Endometrial microvascular endothelial cells (primary cell): ENCODE data around the gene KIF9. TPM values are rescaled to one million over a fixed set of nuclear protein-coding genes. Genes with fewer than 3 reads are reported as not detected.
"Not testable (repeated sequence)": the region's sequence is repeated elsewhere in the genome, so short reads cannot be mapped to it uniquely, and the experiment has no call there.

Experiments used
- in situ Hi-C: cut with HindIII; loops from 2 replicates; pipeline ENCODE4 v1.10.0; 2017; ENCODE audit warnings: low sequenced_read_pairs, low pct_unique_long_range_greater_than_20kb; ENCODE audit errors: inconsistent ontology term
- total RNA-seq: library from RNA; depleted of rRNA; stranded (reverse); fragments of >200 nt; gene quantifications from one replicate; pipeline ENCODE4 v1.2.3, GENCODE V29; 2015; ENCODE audit errors: inconsistent ontology term

Gene KIF9
- total RNA-seq, 1 donor from 2014 or later = 16.6 TPM

DNA sequence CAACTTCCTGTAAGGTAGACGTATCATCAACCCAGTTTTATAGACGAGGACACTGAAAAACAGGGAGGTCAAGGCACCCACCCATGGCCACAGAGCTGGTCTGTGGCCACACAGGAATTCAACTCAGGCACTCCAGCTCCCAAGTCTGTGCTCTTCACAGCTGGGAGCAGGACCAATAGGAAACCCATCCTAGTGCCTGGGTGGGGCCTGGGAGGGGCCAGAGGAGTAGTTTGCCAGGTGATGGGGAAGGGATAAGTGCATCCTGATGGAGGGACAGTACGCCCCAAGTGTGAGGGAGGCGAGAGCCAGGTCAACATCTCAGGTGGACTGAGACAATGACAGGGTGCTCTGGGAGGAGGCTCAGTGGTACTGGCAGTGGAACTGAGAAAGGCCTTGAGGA, 22.0 kb downstream of the KIF9 start:
- in situ Hi-C loops = no loop called here

DNA sequence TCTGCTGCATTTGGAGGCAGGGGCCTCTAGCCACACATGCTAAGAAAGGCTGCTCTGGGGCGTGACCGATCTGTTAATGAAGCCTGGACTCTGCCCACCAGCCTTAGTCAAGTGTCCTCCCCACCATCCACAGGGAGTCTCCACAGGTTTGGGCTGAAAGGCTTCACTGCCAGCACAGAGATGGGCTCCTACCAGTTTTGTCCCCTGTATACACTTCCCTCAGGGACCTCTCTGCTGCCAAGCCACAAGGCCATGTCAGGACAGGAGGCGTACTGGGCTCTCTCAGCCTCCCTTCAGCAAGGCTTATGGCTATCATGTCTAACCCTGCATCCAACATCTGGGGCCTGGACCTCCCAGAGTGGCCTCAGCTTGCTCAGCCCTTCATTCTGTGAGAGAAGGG, 23.5 kb downstream of the KIF9 start:
- in situ Hi-C loops = no loop called here

DNA sequence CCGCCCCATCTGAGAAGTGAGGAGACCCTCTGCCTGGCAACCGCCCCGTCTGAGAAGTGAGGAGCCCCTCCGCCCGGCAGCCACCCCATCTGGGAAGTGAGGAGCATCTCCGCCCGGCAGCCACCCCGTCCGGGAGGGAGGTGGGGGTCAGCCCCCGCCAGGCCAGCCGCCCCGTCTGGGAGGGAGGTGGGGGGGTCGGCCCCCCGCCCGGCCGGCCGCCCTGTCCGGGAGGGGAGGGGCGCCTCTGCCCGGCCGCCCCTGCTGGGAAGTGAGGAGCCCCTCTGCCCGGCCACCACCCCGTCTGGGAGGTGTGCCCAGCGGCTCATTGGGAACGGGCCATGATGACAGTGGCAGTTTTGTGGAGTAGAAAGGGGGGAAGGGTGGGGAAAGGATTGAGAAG, 26.3 kb downstream of the KIF9 start:
- in situ Hi-C loops = not testable (repeated sequence)

DNA sequence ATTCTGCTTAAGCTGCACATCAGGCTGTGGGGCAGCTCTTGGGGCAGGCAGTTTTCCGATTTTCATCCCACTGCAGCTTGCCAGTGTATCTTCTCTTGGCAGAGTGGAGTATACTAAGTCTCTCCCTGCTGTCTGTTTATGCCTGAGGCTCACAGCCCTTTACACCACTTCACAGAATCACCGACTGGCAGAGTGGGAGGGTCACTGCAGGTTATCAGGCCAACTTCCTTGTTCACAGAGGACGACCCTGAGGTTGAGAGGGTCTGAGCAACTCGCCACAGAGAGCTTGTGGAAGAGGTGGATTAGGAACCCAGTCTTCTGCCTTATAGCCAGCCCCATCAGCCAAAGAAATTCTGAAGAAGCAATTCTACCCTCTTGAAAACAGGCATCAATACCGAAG, 30.9 kb downstream of the KIF9 start:
- in situ Hi-C loops = no loop called here

DNA sequence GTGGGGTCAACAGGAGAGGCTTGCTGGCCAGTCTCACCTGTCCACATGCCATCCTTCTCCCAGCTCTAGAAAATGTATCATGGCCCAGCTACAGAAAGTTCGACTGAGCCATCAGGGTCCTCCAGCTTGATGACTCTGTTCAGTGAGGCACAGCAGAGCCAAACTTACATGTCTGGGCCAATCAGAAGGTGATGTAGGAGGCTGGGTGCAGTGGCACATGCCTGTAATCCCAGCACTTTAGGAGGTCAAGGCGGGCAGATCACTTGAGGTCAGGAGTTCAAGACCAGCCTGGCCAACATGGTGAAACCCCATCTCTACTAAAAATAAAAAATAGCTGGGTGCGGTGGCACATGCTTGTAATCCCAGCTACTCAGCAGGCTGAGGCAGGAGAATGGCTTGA, 31.5 kb downstream of the KIF9 start:
- in situ Hi-C loops = not testable (repeated sequence)

DNA sequence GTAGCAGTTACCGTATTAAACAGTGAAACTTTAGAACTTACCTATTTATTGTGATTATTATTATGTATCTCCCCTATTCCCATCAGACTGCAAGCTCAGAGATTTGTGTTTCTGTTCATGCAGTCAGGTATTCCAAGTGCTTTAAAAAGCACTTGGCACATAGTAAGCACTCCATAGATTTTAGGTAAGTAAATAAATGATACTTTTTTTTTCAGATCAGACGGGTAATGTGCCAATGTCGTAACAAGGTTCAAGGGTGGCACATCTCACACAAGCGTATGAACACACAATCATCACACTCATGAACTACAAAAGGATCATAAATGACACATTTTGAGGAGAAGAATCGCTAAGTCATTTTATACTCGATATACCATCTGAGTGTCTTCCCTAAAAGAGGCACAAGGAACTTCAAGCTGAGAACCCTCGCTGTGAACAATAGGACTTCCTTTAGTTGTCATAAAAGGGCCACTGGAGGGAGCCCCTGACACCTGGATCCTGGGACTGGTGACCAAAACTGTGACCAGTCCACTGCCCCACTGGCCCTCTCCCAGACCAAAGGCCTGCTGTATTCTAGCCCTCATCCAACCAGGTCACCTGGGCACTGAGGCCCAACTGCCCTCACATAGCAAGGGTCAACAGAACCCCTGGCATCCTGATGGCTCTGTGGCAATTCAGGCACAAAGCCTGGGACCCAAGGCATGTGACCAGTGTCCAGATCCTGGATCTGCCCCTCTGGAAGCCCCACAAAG, 32.1 kb downstream of the KIF9 start:
- in situ Hi-C loops = no loop called here

DNA sequence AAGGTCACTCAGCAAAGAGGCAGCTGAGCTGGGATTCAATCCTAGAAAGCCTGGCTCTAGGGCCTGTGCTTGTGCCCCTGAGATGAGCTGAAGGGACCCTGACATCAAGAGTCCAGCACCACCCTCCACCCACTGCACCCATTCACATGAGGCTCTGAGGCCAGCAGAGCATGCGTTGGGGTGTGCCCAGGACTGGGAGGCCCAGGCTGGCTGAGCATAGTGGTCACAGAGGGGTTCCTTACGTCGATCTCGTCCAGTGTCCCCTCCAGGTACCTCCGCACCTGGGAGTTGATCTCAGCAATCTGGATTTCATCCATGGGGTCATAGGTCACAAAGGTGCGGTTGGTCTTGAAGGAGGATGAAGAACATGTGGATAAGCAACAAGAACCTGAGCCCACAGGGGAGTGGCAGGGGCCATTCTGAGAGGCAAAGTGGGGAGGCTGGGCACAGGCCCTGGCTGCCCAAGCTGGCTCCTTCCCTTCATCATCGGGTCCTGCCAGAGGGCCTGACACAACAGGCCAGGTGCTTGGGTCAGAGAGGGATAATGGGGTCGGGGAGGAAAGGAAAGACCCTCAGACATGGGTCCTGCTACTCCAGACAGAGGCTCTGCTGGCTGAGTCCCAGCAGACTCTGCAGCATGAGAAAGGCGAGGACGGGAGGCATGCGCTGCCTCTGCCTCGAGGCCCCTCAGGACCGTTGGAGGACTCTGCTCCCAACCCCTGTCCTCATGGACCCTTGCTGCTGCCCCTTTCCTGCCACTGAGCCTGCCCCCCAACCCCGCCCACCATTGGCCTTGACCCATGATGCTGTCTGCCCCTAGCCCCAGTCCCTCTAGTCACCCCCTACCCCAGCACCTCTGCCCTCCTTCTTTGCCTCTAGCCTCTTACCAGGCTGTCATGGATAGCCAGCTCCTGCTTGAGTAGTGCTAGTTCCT, 35.2 kb downstream of the KIF9 start:
- in situ Hi-C loops = no loop called here

DNA sequence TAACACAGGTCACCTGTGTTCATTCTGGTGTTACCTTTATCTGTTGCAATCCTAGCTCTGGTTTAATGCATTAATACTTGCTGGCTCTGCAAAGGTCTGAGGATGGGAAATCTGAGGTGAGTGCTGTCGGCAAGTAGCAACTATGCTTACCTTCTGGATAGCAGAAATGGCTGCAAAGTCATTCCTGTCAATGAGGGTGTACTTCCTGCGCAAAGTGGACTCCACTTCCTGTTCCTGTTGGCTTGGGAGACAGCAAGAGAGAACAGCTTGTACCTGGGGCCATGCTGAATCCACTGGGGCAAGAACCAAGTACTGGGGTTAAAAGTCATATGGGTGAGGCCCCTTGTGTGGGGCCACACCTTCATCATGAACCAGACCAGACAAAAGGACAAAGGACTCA, 37.3 kb downstream of the KIF9 start:
- in situ Hi-C loops = no loop called here

DNA sequence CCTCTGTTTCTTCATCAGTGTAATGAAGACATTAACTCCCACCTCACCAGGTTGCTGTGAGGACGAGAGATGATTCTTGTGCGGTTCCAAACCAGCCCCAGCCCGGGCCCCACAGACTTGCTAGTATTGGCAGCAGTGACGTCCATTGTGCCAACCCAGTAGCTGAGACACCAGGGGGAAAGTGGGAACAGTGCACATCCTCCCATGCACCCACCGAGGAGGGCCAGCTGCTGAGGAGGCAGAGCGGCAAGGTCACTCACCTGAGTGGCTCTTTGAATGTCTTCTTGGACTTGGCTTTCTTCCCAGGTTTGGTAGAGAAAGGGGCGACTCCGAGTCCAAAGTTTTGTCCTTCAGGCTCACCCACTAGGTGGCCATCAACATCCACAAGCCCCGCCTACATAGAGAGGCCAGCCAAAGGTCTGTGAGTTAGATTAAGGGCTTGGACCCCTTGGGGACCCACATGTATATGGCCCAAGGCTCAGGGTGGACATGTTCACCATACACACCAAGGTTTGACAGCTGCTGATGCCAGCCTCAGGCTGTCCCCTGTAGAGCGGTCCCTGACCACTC, 38.0 kb downstream of the KIF9 start:
- in situ Hi-C loops = no loop called here

DNA sequence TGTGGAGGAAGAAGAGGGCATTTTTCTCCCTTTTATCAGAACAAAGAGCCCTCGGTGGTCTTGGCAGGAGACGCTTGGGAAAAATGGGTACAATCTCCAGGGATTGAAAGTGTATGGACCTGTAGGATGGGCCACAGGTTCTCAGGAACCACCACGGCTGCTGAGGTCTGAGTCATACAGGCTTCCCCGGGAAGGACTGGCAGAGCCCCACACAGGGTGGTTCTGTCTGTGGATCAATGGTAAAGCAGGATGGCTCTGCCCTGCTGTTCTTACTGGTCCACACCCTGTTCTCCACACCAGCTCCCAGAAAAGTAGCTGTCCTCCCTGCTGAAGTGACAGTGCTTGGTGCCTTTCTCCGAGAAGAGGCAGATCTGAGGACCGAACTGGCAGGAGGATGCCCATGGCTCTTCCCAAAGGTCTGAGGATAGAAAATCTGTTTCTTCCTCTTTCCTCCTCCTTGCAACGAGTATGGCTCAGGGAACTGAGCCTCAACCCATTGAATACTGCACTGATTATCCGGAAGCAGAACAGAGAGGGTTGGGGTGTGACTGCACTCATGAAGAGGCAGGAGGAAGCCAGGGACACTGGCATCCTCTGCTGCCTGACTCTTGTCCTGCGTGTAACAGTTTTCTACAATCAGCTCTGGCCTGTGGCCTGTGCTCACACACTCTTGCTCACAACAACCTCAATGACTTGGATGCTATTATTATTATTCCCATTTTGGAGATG, 39.0 kb downstream of the KIF9 start:
- in situ Hi-C loops = no loop called here

DNA sequence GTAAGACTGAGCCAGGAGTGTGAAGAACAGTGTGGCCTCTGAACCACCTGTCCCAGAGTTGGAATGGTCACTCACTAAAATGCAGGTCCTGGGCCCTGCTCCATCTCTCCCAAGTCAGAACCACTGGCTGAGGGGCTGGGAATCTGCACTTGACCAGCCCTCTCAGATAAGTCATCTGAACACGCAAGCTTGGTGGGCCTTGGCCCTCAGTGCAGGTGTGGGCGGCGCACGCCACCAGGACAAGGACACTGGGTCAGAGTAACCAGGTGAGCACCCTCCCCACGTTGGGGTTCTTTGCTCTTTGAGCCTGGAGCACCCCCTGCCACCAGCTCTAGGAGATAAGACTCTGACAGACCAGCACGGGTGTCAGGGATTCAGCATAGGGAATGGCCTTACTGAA, 42.7 kb downstream of the KIF9 start:
- in situ Hi-C loops = no loop called here

DNA sequence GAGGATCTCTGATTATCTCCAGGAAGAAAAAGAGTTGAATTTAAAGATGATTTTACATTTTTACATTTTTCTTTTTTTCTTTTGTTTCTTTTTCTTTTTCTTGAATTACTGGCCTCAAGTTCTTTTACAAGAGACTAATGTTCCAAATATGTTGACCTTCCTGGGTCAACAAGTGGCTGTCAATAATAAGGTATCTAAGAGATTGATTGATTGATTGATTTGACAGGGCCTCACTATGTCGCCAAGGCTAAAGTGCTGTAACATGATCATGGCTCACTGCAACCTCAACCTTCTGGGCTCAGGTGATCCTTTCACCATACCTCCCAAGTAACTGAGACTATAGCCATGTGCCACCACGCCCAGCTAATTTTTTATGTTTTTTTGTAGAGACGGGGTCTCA, 44.6 kb downstream of the KIF9 start:
- in situ Hi-C loops = no loop called here

DNA sequence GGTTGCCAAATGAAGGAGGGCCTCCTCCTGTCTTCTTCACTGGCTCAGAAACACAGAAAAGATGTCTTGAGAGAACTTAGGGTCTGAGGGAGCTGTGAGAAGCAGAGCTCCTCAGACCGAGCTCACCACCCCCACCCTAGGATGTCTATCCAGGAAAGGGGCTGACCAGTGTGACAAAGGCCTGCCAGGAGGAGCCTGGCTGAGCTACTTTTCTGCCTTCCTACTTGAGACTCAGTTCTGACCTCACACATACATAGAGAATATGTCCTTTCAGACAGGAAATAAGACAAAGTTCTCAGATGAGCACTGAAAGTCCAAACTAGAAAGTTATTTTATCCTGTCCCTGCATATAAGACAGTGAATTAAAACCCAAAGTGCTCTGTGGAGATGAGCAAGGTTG, 54.5 kb downstream of the KIF9 start:
- in situ Hi-C loops = no loop called here

DNA sequence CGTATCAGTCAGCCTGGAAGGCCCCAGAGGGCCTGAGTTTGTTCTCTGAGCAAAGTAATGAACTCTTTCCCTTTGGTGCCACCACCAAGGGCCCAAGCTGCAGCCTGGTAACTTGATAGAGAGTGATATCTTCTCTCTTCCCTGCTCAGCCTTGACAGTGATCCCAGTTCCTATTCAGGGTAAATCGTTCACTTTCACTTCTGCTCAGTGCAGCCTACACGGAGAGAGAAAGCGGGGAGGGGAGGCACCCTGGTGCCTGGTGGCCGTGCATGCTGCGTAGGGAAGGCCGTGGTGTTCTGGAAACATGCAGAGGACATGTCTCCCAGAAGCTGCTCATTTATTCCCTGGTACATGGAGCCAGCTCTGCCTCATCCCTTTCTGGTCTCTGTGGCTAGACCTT, 54.9 kb downstream of the KIF9 start:
- in situ Hi-C loops = no loop called here

DNA sequence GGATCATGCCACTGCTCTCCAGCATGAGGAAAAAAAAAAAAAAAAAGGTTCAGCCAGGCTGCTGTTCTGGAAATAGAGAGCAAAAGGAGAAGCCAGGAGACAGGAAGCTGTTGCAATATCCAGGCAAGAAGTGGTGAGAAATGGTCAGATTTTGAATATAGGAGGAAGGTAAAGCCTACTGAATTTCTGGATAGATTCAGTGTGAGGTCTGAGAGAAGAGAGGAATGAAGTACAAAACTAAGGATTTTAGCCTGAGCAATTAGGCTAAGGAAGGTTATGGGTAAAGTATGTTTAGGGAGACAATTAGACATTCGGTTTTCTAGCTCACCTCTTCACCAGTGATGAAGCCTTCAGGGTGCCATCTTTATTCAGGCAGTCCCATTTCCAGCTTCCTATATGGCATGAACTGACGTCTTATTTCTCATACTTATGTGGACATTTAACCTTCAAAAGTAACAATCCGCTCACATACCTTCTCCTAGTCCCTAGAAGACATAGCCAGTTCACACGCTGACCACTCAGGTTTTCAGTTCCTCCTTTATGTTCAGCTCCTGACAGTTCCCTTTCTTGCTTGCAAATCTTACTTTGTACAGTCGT, 57.2 kb downstream of the KIF9 start:
- in situ Hi-C loops = no loop called here

DNA sequence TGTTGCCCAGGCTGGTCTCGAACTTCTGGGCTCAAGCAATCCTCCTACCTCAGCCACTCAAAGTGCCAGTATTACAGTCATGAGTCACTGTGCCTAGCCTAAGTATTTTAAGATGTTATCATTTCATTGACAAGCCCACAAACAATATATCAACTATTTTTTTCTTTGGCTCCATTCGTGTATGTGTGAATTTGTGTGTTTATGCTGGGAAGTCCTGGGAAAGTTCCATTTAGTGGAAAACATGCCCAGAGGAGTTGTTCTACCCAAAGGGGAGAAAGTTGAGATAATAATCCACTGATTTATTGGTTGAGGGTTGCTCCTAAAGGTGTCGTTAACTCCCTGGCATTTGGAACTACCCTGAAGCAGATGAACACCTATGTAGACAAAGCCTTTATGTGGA, 58.8 kb downstream of the KIF9 start:
- in situ Hi-C loops = no loop called here

DNA sequence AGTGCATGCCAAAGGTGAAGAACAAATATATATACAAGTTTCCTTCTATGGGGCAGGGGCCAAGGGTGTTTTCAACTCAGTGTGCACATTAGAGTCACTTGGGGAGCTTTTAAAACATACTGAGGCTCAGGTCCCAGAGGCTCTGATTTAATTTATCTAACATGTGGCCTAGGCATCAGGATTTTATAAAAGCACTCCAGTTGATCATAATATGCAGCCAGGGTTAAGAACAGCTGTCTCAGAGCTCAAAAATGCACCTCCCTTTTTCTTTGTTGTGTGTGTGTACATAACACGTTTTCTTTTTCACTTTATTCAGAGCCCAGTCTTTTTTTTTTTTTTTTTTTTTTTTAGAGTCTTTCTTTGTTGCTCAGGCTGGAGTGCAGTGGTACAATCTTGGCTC, 60.8 kb downstream of the KIF9 start:
- in situ Hi-C loops = no loop called here

DNA sequence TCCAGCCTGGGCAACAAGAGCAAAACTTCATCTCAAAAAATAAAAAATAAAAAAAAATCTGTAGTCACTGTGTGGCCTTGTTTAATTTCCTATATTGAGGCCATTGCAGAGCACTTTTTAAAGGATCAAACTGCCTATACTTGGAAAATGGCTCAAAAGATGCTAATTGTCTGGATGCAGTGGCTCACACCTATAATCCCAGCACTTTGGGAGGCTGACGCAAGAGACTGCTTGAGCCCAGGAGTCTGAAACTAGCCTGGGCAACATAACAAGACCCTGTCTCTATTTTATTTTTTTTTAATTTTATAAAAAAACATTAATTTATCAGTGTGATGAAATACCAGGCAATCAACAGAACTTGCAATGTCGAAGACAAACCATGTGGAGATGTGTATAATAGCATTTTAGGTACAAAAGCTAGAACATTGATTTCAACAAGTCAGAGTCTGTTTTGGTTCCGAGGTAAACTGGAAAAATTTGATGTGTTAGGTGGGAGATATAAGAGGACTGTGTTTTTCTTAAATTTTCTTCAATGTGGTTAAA, 71.7 kb downstream of the KIF9 start:
- in situ Hi-C loops = no loop called here

DNA sequence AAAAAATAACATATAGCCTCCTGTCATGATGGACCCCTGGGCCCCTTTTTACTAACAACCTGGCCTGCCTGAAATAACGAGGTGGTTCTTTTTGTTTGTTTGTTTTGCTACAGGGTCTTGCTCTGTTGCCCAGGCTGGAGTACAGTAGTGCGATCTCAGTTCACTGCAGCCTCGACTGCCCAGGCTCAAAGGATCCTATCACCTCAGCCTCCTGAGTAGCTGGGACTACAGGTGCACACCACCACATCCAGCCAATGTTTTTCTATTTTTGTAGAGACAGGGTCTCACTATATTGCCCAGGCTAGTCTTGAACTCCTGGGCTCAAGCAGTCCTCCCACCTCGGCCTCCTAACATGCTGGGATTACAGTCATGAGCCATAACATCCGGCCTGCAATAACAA, 76.6 kb downstream of the KIF9 start:
- in situ Hi-C loops = not testable (repeated sequence)
